NCI-H1694 treated with DMSO at 0.1 percent for 48 hours (cell line): ENCODE measurements around the gene SLC9A9.

Source experiments
- DNase-seq: peaks from one replicate; lab custom pipeline; 2025; lab: John Stamatoyannopoulos, UW

SLC9A9 gene

GRCh38 chr3:143843587-143843986 is 4.7 kb downstream of the SLC9A9 start:
- DNase-seq: no peak

DNA sequence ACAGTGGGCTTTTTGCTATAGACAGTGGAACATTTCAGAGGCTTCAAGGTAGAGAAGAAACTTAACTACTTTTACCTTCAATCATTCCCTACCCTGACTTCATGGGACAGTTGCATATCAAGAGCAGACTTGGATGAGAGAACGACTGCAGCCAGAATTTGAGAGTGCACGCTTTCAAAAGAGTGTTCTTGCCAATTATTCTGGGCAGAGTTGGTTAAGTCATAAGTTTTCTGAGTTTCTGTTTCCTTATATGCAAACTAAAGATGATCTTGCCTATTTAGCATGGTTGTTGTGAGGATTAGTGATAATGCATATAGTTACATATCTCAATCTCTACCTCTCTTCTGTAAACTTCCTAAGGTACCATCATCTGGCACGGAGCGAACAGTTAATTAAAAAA is 7.6 kb downstream of the SLC9A9 start:
- DNase-seq: no peak

DNA sequence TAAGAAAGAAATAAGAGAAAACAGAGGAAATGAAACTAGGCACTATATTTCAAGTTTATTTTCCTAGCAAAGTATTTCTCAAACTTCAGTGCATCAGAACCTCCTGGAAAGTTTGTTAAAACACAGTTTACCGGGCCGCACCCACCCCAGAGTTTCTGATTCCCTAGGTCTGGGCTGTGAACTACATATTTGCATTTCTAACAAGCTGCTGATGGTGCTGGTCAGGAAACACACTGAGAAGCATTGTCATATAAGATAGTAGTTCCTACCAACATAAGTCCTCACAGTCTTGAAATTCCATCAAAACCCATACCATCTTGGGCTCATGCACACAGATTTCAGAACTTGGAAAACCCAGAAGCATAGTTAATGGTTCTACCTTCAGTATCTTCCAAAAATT is 8.3 kb downstream of the SLC9A9 start:
- DNase-seq: no peak

GRCh38 chr3:143837076-143837475 is 11.2 kb downstream of the SLC9A9 start:
- DNase-seq: no peak

DNA sequence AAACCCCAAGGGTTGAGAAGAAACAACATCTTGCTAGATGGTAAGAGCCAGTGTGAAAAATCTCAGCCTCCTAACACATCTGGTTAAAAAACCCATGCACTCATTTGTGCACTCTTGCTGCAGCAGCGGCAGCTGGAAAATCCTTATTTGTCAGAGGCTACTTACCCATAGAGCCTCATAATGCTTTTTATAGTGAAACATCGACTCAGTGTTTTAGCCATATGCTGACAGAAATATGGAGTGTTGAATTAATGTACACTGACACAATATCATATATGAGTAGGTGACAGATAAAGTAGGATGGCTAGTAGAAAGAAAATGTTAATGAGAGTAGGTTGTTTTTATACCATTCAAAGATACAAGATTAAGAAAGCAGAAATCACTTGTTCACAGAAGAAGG is 13.0 kb downstream of the SLC9A9 start:
- DNase-seq: no peak

DNA sequence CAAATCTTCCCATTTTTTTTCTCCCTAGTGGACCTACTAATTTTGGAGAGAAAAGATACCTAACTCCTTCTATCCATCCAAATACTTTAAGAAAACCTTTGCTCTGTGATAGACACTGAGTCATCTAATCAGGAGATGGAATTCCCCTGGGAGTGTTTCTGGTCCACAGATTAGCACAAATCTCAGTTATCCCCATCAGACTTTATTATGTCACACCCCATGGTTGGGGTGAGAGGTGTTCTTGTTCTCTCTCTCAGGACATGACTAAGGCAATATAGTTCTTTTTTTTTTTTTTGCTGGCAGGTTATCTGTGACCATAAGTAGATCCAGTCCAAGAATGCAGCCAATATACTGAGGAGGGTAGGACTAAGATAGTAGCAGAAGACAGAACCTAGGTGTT is 15.8 kb downstream of the SLC9A9 start:
- no peak for DNase-seq

DNA sequence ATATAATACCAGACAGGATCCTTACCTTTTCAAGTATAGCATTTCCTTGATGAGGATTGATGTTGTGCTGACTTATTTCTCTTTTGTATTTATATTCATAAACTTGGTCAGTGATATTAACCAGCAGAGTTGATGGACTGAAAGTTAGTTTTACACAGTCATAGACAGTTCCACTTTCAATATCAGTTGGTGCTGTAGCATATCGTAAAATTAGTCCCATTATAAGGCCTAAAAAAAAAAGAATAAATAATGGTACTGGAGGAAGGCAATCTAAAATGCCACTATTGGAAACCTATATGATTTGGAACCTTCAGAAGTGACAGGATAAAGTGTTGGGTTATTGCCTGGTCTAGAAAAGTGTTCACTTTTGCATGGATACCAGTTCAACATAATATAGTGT is 16.3 kb downstream of the SLC9A9 start:
- DNase-seq: no peak

DNA sequence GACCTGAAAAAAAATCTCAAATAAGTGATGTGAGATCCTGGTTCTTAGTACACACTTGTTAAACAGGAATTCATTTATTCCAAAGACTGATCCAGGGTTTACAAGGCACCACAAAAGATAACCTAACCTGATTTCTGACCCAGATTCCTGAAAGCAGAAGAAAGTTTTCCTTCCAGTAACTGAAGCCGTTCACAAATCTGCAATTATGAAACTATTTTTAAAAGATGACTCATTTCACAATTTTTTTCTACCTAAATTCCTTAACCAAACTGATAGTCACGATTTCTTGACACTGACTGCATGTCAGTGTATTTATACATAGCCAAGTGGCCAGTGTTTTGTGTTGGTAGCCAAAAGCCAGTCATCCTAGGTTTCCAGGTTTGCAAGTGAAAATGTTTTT is 17.1 kb downstream of the SLC9A9 start:
- no peak for DNase-seq

- no peak for DNase-seq
Observed at GRCh38 chr3:143830786-143831185, 17.5 kb downstream of the SLC9A9 start.

DNA sequence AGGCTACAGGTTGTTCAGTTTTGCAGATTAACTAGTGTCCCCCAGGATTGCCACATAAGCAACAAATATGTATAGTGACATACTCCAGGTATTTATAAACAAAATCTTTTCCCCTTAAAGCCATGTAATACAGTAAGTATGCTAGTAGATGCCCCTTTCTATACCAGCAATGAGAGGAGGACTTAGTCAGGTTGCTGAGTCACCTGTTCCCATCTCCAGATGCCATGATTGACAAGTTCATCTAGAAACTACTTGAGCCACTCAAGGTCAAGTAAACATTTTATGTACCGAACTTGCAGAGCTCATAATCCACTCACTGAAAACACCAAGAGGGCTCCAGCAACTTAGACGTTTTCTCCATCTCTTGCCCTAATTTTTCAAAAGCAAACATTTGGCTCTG is 18.2 kb downstream of the SLC9A9 start:
- no peak for DNase-seq

DNA sequence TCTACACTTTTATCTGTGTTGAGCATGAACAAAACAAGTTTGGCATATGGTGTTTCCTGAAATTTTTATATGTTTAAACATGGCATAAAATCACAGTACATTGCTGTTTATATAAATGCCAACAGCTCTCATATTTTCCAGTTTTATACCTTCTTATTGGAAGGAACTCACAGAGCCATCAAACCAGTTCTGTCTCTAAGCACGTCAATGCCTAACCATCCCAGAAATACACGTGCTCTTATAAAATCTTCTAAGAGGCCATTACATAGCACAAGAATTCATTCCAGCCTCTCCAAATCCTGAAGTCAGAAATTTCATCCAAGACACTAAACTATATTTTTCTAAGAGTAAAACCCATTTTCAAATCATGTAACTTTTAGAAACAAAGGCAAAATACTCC is 20.8 kb downstream of the SLC9A9 start:
- no peak for DNase-seq

DNA sequence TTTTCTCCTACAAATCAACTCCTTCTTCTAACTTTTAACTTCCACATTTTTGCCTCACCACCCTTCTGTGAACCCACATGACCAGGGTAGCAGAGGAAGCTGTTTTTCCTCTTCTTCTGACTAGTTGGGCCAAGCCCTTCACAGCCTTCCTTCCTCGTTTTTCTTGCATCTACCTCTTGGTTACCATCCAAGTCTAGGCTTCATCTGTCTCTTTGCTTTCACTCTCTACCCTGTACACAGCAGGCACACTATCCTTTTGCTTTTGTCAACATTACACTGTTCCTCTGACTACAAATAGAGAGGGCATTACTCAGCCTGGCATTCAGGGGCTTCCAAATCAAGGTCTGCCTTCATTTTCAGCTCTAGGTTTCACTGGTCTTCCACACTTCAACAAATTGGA is 22.0 kb downstream of the SLC9A9 start:
- DNase-seq: no peak

- DNase-seq: no peak
Observed at GRCh38 chr3:143825513-143825912, 22.8 kb downstream of the SLC9A9 start.

DNA sequence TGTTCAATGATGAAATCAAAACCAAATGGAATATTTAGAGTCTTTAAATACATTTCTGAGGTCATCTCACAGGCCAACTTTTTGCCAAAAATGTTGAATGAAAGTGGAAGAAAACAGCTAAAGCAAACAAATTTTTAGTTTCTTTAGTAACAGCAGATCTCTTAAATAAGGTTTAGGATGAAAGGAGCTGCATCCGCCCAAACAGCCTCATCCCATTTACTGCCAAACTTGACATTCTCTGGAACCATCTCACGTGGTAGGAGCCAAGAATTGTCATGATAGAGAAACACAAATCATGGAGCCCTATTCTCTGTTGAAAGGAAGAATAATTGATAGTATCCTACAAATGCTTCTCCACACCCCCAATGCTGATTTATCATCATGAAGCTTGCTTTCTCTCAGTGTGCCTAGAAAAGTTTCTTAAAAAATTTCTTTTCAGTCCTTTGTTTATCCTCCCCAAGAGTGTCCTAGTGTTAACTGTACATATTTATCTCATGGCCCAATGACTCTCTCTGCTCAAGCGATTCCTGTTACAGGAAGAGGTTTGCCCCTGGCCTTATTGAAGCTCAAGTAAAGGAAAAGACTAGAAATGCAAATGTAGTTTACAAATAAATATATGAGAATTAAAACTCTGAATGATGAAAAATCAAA is 23.4 kb downstream of the SLC9A9 start:
- DNase-seq: no peak

- DNase-seq: no peak
Observed at GRCh38 chr3:143822798-143823197, 25.5 kb downstream of the SLC9A9 start.

DNA sequence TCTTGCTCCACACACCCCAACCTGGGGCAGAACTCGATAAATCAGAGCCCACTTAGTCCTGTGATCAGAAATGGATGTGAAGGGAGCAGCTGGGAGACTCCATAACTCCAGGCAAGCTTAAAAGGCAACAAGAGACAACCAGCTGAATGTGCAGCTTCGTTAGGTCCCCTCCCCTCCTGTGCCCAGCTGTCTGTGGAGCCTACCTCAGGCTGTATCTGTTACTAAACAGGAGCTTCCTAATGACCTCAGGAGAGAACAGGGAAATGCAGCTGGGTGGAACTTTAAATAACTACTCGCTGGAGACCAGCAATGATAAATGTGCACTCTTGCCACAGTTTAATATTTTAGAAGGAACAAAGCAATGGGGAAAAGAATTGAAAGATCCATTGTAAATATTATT is 25.9 kb downstream of the SLC9A9 start:
- DNase-seq: peak; percentile 20

DNA sequence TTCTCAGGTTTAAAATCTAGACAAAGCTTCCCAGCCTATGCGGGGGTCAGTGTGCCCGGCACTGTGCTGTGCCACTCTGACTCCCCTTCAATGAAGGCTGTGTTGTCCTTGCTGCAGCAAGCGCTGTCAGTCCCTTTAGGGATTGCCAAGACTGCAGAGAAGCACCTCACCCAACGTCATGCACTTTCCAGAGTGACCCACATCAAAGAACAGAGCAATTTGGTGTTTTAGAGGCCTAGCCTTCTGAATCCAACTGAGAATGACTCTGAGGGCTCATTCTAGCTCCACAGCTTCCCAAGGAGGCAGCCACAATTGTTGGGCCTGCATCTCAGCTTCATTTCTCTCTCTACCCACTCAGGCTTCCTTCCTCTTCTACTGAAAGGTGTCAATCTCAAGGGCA is 26.4 kb downstream of the SLC9A9 start:
- no peak for DNase-seq

GRCh38 chr3:143820466-143821221 is 27.6 kb downstream of the SLC9A9 start:
- no peak for DNase-seq

- DNase-seq: no peak
Observed at GRCh38 chr3:143819890-143820289, 28.4 kb downstream of the SLC9A9 start.

DNA sequence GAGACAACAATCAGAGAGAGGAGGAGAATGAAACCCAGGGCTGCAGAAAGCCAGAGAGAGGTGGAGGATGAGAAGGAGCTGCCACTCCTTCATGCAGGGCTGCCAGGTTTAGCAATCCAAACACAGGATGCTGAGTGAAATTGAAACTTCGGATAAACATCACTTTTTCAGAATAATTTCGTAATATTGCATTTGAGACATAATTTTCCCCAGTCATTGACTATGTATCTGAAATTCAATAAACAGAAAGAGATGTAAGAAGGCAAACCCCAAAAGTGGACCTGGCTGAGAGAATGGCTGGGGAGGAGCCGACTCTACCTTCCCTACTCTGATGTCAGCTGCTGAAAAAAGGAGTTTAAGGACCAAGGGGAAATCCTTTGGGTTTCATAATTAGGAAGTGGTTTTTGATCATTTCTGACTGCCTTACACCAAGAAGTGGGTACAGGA is 33.8 kb downstream of the SLC9A9 start:
- no peak for DNase-seq

- DNase-seq: no peak
Observed at GRCh38 chr3:143812481-143812880, 35.8 kb downstream of the SLC9A9 start.

DNA sequence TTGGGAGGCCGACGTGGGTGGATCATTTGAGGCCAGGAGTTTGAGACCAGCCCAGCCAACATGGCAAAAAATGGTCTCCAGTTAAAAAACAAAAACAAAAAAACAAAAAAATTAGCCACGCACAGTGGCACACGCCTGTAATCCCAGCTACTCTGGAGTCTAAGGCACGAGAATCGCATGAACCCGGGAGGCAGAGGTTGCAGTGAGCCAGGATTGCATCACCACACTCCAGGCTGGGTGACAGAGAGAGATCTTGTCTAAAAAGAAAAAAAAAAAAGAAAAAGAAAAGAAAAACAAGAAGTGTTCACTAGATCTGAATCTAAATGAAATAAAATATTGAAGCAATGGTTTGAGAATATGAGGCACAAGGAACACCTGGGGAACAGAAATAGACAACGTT is 36.7 kb downstream of the SLC9A9 start:
- no peak for DNase-seq

GRCh38 chr3:143810953-143811265 is 37.4 kb downstream of the SLC9A9 start:
- DNase-seq: no peak
